K562 (cell line): ENCODE data around the gene CALHM4. TPM values are rescaled to one million over a fixed set of nuclear protein-coding genes. Genes with fewer than 3 reads are reported as not detected.

Source experiments
- GTF2A2 ChIP-seq: IDR thresholded peaks from 2 replicates; pipeline ENCODE4 v1.6.1; 2016; ENCODE audit warnings: mild to moderate bottlenecking, missing genetic modification characterization, missing compliant biosample characterization
- MAZ ChIP-seq, 2 experiments: fragments of 450-650 bp in 1 of 2; sonication (generic) in 1 of 2; formaldehyde crosslinking; IDR thresholded peaks in 1 of 2; conservative IDR thresholded peaks in 1 of 2; 2 replicates each; pipeline versions ENCODE4 v1.4.0 to v1.5.0; 2020; ENCODE audit warnings: mild to moderate bottlenecking in 1 of 2, missing genetic modification reagents in 1 of 2
- MYNN ChIP-seq, 2 experiments: sonication (generic); formaldehyde crosslinking in 1 of 2; IDR thresholded peaks; 2 replicates each; pipeline versions ENCODE4 v1.5.0 to v1.6.1; 2016 to 2020; ENCODE audit warnings: antibody characterized with exemption in 1 of 2, missing genetic modification reagents in 1 of 2
- NR2C2 ChIP-seq, 2 experiments: fragments of 200-800 bp in 1 of 2; sonication (Bioruptor generic) in 1 of 2; sonication (generic) in 1 of 2; formaldehyde crosslinking in 1 of 2; IDR thresholded peaks; 2 replicates each; pipeline versions ENCODE4 v1.6.1 to v1.8.0; 2016 to 2022; ENCODE audit warnings: mild to moderate bottlenecking in 1 of 2, missing compliant biosample characterization in 1 of 2, missing genetic modification characterization in 1 of 2, missing genetic modification reagents in 1 of 2
- RCOR1 ChIP-seq, 2 experiments: IDR thresholded peaks; 2 replicates each; pipeline ENCODE4 v1.6.1; 2012; ENCODE audit warnings: low read depth in 2 of 2, low read length in 2 of 2, borderline replicate concordance in 1 of 2, improper control_type of control experiment in 1 of 2
- SMAD1 ChIP-seq: fragments of 150-350 bp; IDR thresholded peaks from 2 replicates; pipeline ENCODE4 v1.6.1; 2014; ENCODE audit warnings: low read length, low read depth; ENCODE audit not compliant: partially characterized antibody
- TCF7 ChIP-seq: sonication (generic); IDR thresholded peaks from 2 replicates; pipeline ENCODE4 v1.6.1; 2016; ENCODE audit warnings: antibody characterized with exemption, borderline replicate concordance
- ZNF121 ChIP-seq: sonication (generic); formaldehyde crosslinking; conservative IDR thresholded peaks from 2 replicates; pipeline ENCODE4 v1.8.0; 2022; ENCODE audit warnings: missing genetic modification reagents
- ZNF124 ChIP-seq: sonication (generic); formaldehyde crosslinking; IDR thresholded peaks from 2 replicates; pipeline ENCODE4 v1.8.1; 2022; ENCODE audit warnings: missing genetic modification reagents
- polyA plus RNA-seq, 8 experiments: library from polyadenylated mRNA; depleted of rRNA in 4 of 8; stranded (reverse) in 5 of 8; unstranded in 3 of 8; fragments of >200 nt; fragmentation: Nextera tagmentation in 2 of 8; fragmentation: Illumina TruSeq in 1 of 8; extraction: Ambion mirVana in 2 of 8; extraction: Trizol in 1 of 8; gene quantifications; 2 replicates each; pipeline versions ENCODE4 v1.2.1 to v1.2.3, GENCODE V29; 2011 to 2014; ENCODE audit warnings: inconsistent platforms in 1 of 8, missing spikeins in 1 of 8
- total RNA-seq, 7 experiments: library from RNA; depleted of rRNA in 6 of 7; stranded (reverse); fragments of >200 nt in 6 of 7; fragmentation: Illumina TruSeq in 2 of 7; extraction: Trizol in 2 of 7; gene quantifications; 2 replicates each; pipeline versions ENCODE4 v1.2.1 to v1.2.3, GENCODE V29; 2011 to 2021; ENCODE audit warnings: low replicate concordance in 1 of 7
- TF ChIP-seq, protein P1 (sequence below), 3 experiments: IDR thresholded peaks in 2 of 3; conservative IDR thresholded peaks in 1 of 3; 2 replicates each; pipeline ENCODE4 v1.5.1; 2011 to 2012; ENCODE audit warnings: low read length in 3 of 3, mild to moderate bottlenecking in 3 of 3, control low read depth in 2 of 3, improper control_type of control experiment in 1 of 3, inconsistent platforms in 1 of 3, low read depth in 1 of 3, mixed read lengths in 1 of 3, moderate library complexity in 1 of 3; ENCODE audit not compliant: insufficient read depth in 2 of 3
- TF ChIP-seq, protein P2 (sequence below): sonication (generic); formaldehyde crosslinking; IDR thresholded peaks from 2 replicates; pipeline ENCODE4 v1.8.0; 2023; ENCODE audit warnings: missing genetic modification reagents, mild to moderate bottlenecking, borderline replicate concordance

The CALHM4 gene
- total and polyA plus RNA-seq, 9 of the 15 experiments (the other 6 are each of a cell fraction or from before 2014, with no cell fraction given), result not detected

DNA sequence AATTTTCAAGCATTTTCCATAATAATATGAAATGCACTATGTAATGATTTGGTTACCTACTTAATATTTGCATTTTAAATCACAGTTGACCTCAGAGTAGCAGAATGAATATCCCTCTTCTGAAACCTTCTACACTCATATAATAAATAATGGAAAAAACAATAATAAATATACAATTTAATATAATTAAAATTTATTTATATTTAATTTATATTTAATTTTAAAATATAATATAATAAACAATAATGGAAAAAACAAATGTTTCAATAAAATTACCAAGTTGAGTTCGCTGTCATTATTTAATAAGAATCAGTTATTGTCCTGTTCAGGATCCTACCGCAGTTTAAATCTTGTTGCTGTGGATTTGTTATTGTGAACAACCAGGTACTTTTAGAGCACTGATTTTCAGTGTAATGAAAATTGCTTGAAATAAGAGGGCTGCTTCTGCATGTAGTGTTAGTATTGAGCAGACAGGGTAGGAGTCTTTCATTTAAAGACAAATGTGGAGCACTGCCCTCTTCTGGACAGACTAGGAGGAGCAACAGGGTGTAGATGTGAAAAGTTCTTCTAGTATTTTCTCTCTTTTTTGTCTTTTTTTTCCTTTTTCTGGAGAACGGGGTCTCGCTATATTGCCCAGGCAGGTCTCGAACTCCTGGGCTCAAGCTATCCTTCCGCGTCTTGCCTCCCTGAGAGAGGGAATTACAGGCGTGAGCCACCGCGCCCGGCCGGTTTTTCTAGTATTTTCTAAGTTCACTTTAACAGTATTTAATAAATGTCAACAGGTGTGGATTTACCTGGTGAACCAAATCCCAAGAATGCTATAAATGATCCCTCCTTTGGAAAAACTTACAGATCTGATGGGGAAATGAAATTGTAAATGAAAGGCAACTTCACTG, 21.6 kb upstream of the CALHM4 start (continued):
- TF ChIP-seq, protein P1, sequence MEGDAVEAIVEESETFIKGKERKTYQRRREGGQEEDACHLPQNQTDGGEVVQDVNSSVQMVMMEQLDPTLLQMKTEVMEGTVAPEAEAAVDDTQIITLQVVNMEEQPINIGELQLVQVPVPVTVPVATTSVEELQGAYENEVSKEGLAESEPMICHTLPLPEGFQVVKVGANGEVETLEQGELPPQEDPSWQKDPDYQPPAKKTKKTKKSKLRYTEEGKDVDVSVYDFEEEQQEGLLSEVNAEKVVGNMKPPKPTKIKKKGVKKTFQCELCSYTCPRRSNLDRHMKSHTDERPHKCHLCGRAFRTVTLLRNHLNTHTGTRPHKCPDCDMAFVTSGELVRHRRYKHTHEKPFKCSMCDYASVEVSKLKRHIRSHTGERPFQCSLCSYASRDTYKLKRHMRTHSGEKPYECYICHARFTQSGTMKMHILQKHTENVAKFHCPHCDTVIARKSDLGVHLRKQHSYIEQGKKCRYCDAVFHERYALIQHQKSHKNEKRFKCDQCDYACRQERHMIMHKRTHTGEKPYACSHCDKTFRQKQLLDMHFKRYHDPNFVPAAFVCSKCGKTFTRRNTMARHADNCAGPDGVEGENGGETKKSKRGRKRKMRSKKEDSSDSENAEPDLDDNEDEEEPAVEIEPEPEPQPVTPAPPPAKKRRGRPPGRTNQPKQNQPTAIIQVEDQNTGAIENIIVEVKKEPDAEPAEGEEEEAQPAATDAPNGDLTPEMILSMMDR (IDR thresholded peaks at IDR 0.05 in 2 of 3, conservative IDR thresholded peaks at IDR 0.05 in 1 of 3; ENCODE audit: insufficient read depth in 2 of 3, low read depth in 1 of 3, low read length in 3 of 3), result peak; percentile 79 to 86 (median 84)
- TF ChIP-seq MYNN (IDR thresholded peaks at IDR 0.05) (no peak), MYNN (CRISPR knock-in tag; IDR thresholded peaks at IDR 0.05) (no peak), GTF2A2 (no peak), SMAD1 (no peak), NR2C2 (CRISPR knock-in tag; IDR thresholded peaks at IDR 0.05) (no peak), NR2C2 (tag; IDR thresholded peaks at IDR 0.05) (no peak), TCF7 (no peak), RCOR1 (IDR thresholded peaks at IDR 0.05; ENCODE audit: borderline replicate concordance in 1 of 2, low read depth in 2 of 2, low read length in 2 of 2) (peak in 1 of 2 experiments; percentile 18; a peak in 1 of 4 replicates), ZNF124 (CRISPR knock-in tag) (no peak), ZNF121 (CRISPR knock-in tag) (peak; percentile 57), MAZ (CRISPR knock-in tag; conservative IDR thresholded peaks at IDR 0.05 in 1 of 2, IDR thresholded peaks at IDR 0.05 in 1 of 2) (no peak)
- TF ChIP-seq, protein P2, sequence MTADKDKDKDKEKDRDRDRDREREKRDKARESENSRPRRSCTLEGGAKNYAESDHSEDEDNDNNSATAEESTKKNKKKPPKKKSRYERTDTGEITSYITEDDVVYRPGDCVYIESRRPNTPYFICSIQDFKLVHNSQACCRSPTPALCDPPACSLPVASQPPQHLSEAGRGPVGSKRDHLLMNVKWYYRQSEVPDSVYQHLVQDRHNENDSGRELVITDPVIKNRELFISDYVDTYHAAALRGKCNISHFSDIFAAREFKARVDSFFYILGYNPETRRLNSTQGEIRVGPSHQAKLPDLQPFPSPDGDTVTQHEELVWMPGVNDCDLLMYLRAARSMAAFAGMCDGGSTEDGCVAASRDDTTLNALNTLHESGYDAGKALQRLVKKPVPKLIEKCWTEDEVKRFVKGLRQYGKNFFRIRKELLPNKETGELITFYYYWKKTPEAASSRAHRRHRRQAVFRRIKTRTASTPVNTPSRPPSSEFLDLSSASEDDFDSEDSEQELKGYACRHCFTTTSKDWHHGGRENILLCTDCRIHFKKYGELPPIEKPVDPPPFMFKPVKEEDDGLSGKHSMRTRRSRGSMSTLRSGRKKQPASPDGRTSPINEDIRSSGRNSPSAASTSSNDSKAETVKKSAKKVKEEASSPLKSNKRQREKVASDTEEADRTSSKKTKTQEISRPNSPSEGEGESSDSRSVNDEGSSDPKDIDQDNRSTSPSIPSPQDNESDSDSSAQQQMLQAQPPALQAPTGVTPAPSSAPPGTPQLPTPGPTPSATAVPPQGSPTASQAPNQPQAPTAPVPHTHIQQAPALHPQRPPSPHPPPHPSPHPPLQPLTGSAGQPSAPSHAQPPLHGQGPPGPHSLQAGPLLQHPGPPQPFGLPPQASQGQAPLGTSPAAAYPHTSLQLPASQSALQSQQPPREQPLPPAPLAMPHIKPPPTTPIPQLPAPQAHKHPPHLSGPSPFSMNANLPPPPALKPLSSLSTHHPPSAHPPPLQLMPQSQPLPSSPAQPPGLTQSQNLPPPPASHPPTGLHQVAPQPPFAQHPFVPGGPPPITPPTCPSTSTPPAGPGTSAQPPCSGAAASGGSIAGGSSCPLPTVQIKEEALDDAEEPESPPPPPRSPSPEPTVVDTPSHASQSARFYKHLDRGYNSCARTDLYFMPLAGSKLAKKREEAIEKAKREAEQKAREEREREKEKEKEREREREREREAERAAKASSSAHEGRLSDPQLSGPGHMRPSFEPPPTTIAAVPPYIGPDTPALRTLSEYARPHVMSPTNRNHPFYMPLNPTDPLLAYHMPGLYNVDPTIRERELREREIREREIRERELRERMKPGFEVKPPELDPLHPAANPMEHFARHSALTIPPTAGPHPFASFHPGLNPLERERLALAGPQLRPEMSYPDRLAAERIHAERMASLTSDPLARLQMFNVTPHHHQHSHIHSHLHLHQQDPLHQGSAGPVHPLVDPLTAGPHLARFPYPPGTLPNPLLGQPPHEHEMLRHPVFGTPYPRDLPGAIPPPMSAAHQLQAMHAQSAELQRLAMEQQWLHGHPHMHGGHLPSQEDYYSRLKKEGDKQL (CRISPR knock-in tag), result no peak
